Thoracic aorta (tissue), 2 donors: ENCODE results near the gene ANO1. TPM values are rescaled to one million over a fixed set of nuclear protein-coding genes. Genes with fewer than 3 reads are reported as not detected.

Source experiments
- ATAC-seq: fragments of 150-250 bp; one replicate; pipeline ENCODE4 v1.8.0; 2017; ENCODE audit warnings: low read depth; ENCODE audit not compliant: insufficient number of reproducible peaks, low FRiP score
- DNase-seq: peaks from one replicate; pipeline ENCODE4 v3.0.0-alpha.2; 2020; ENCODE audit warnings: low spot score
- H3K27ac ChIP-seq, 2 donors: fragments of 200-600 bp; sonication (generic); 1 replicate in 1 of 2; 2 replicates in 1 of 2; pipeline ENCODE4 v1.5.1; 2016; ENCODE audit warnings: mild to moderate bottlenecking in 2 of 2, moderate library complexity in 2 of 2
- H3K27me3 ChIP-seq: fragments of 200-600 bp; sonication (generic); replicated peaks from 2 replicates; pipeline ENCODE4 v1.6.0; 2016; ENCODE audit warnings: mild to moderate bottlenecking; ENCODE audit not compliant: insufficient read depth
- H3K36me3 ChIP-seq: fragments of 200-600 bp; sonication (generic); one replicate; pipeline ENCODE4 v1.5.1; 2016
- H3K4me1 ChIP-seq, 2 donors: fragments of 200-600 bp; sonication (generic); 1 replicate in 1 of 2; 2 replicates in 1 of 2; pipeline versions ENCODE4 v1.5.1 to v1.6.0; 2016; ENCODE audit warnings: low read depth in 2 of 2, mild to moderate bottlenecking in 1 of 2; ENCODE audit not compliant: control insufficient read depth in 1 of 2
- H3K4me3 ChIP-seq: fragments of 200-600 bp; sonication (generic); 2 replicates; pipeline ENCODE4 v1.5.1; 2016; ENCODE audit warnings: mild to moderate bottlenecking
- H3K9me3 ChIP-seq: fragments of 200-600 bp; sonication (generic); 2 replicates; pipeline ENCODE4 v1.5.1; 2016
- CTCF ChIP-seq: fragments of 200-600 bp; sonication (generic); IDR thresholded peaks from one replicate; pipeline ENCODE4 v1.5.1; 2019; ENCODE audit warnings: antibody characterized with exemption
- total RNA-seq, 2 donors: library from RNA; depleted of rRNA; stranded (reverse); fragments of >200 nt; gene quantifications; one replicate each; pipeline versions ENCODE4 v1.1.0 to v1.2.3, GENCODE V29; 2016

Gene ANO1
- total RNA-seq, 2 donors from 2014 or later: 122 to 161 TPM

GRCh38 chr11:70183483-70184176 lies 105.5 kb downstream of the ANO1 start:
- Histone ChIP-seq H3K4me3 (no peak overlapping the region), H3K27ac (peak overlapping the region in 1 of 2 donors; percentile 19), H3K36me3 (peaks cover 70% of the 10 kb centered on the region), H3K9me3 (no peaks in the 10 kb centered on the region), H3K27me3 (no peaks in the 10 kb centered on the region), H3K4me1 (peaks cover 7 to 14% of the 10 kb centered on the region in 2 donors)
- ATAC-seq (no peak), DNase-seq (no peak)
- TF ChIP-seq CTCF: no peak

- Histone ChIP-seq H3K4me1 (peaks cover 7 to 14% of the 10 kb centered on the region in 2 donors), H3K36me3 (peaks cover 65% of the 10 kb centered on the region), H3K27me3 (no peaks in the 10 kb centered on the region), H3K9me3 (no peaks in the 10 kb centered on the region), H3K27ac (peak overlapping the region in 1 of 2 donors; percentile 16), H3K4me3 (no peak overlapping the region)
- no peak for TF ChIP-seq CTCF
- DNase-seq: no peak
- no peak for ATAC-seq
Observed at GRCh38 chr11:70184396-70184795, 106.3 kb downstream of the ANO1 start.

GRCh38 chr11:70185348-70186055 lies 107.4 kb downstream of the ANO1 start:
- DNase-seq (no peak), ATAC-seq (no peak)
- no peak overlapping the region for H3K27ac ChIP-seq
- TF ChIP-seq CTCF: no peak
- no peaks in the 10 kb centered on the region for H3K27me3 ChIP-seq
- H3K9me3 ChIP-seq: no peaks in the 10 kb centered on the region
- peaks cover 56% of the 10 kb centered on the region for H3K36me3 ChIP-seq
- peaks cover 7 to 14% of the 10 kb centered on the region in 2 donors for H3K4me1 ChIP-seq
- no peak overlapping the region for H3K4me3 ChIP-seq

GRCh38 chr11:70186420-70186819 lies 108.3 kb downstream of the ANO1 start:
- TF ChIP-seq CTCF: no peak
- Histone ChIP-seq H3K27ac (peak overlapping the region in 1 of 2 donors; percentile 36), H3K36me3 (peaks cover 48% of the 10 kb centered on the region), H3K4me1 (peaks cover 7 to 18% of the 10 kb centered on the region in 2 donors), H3K27me3 (no peaks in the 10 kb centered on the region), H3K4me3 (no peak overlapping the region), H3K9me3 (no peaks in the 10 kb centered on the region)
- ATAC-seq (no peak), DNase-seq (no peak)

GRCh38 chr11:70186936-70187335 lies 108.8 kb downstream of the ANO1 start:
- Histone ChIP-seq H3K27me3 (no peaks in the 10 kb centered on the region), H3K36me3 (peaks cover 44% of the 10 kb centered on the region), H3K9me3 (no peaks in the 10 kb centered on the region), H3K4me1 (peaks cover 7 to 23% of the 10 kb centered on the region in 2 donors), H3K27ac (peak overlapping the region in 1 of 2 donors; percentile 36), H3K4me3 (no peak overlapping the region)
- DNase-seq (no peak), ATAC-seq (no peak)
- no peak for TF ChIP-seq CTCF
